Measurements from ENCODE around the gene IGSF23.
"Not testable (repeated sequence)": the region's sequence is repeated elsewhere in the genome, so short reads cannot be mapped to it uniquely, and the experiment has no call there.

IGSF23 gene

DNA sequence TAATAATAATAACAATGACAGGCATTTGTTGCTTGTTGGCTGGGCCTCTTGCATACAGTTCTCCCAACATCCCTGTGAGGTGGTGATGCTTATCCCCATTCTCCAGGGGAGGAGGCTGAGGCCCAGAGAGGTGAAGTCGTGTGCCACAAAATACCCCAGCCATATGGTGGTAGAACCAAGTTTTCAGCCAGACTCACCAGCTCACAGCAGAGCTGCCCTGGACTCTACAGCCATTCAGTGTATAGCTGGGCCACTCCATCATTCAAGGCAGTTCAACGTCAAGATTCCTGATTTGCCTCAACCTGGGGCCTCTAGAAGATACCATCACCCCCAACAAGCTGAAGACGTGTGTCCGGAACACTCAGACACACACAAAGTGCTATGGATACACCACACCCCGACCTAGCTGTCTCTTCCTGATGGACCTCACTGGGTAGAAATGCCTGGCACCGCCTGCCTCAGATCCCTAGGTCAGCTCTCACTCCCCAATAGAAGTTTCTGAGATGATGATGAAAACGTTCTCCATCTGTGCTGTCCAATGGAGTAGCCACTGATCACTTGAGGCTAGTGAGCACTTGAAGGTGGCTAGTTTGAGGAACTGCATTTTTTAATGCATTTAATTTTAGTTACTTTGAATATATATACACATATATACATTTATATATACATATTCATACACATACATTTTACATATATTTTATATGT, 53.6 kb downstream of the IGSF23 start:
- DNase-seq (ENCODE audit: low read depth) = no peak

DNA sequence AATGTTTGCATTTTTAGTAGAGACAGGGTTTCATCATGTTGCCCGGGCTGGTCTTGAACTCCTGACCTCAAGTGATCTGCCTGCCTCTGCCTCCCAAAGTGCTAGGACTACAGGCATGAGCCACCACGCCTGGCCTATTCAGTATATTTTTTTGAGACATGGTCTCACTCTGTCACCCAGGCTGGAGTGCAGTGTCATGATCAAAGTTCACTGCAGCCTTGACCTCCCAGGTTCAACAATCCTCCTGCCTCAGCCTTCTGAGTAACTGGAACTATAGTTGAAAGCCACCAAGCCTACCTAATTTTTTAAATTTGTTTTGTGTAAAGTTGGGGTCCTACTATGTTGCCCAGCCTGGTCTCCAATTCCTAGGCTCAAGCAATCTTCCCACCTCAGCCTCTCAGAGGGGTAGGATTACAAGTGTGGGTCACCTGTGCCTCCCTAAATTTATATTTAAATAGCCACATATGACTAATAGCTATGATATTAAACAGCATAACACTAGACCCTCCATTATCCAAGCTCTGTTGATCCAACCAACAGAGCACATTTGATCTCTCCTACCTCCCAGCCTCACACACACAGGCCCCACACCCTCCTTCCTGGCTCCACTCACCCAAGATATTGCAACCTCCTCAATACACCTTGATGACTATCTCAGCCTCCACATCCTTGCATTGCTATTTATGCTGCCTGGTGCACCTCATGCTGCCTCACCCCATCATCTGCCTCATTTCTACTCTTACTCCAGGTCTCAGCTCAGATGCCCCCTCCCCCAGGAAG, 55.8 kb downstream of the IGSF23 start:
- no peak for DNase-seq (ENCODE audit: low read depth)

DNA sequence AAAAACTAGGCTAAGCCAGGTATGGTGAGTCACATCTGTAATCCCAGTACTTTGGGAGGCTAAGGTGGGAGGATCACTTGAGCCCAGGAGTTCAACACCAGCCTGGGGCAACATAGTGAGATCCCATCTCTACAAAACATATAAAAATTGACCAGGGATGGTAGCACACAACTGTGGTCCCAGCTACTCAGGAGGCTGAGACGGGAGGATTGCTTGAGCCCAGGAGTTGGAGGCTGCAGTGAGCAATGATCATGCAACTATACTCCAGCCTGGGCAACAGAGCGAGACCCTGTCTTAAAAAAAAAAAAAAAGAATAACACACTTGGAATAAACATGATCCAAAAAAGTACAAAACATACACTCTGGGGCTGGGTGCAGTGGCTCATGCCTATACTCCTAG, 56.7 kb downstream of the IGSF23 start:
- not testable (repeated sequence) for DNase-seq (ENCODE audit: low read depth)

DNA sequence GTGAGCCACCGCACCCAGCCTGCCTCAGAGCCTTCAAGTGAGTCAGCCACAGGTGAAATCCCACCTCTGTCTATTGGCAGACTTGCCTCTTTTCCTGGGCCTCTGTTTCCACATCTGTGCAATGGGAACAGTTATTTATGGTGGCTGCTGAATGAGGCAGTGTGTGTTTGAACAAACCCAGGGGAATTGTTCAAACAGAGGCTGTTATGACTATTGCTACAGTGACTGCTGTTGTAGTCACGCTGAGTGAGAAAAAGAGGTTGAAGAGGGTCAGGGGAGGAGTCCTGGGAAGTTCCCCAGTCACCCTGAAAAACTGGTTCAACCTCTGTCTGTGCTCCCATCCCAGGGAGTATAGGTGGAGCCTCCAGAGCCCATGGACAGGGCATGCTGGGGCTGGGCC, 58.0 kb downstream of the IGSF23 start, which contains the start of gene CEACAM19:
Gene CEACAM19, plus strand, starts transcription at position 83 of the 400 bp plus-strand sequence. CDS start 450 bp downstream, outside the sequence.
- no peak for DNase-seq (ENCODE audit: low read depth)

DNA sequence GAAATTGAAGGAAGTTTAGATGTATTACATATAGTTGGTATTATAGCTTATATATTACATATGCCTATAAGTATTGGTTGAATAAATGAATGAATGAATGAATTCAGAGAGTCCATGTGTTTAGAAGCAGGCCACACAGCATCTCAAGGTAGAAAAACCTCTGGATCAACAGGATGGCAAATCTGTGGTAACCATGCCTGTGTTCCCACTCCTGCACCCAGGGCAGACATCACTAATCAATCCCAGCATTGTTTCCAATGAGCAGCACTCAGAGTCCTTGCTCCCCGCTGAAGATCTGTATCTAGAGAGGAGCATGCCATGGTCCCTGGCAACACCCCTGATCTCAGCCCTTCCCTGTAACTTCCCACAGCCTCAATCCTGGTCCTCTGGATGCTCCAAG, 58.9 kb downstream of the IGSF23 start:
- DNase-seq (ENCODE audit: low read depth) = no peak

DNA sequence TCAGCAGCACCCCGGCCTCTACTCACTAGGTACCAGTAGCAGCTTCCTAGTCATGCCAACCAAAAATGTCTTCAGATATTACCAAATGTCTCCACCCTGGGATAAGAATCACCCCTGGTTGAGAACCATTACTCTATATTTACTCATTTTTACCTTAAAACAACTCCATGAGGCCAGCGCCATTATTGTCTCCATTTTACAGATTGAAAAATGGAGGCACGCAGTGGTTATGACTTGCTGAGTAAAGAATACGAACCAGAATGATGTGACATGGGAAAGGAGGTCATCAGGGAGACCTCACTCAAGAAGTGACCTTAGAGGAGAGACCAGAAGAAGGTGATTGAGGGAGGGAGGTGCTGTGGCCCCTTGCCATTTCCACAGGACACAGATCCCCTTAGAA, 60.1 kb downstream of the IGSF23 start:
- no peak for DNase-seq (ENCODE audit: low read depth)

DNA sequence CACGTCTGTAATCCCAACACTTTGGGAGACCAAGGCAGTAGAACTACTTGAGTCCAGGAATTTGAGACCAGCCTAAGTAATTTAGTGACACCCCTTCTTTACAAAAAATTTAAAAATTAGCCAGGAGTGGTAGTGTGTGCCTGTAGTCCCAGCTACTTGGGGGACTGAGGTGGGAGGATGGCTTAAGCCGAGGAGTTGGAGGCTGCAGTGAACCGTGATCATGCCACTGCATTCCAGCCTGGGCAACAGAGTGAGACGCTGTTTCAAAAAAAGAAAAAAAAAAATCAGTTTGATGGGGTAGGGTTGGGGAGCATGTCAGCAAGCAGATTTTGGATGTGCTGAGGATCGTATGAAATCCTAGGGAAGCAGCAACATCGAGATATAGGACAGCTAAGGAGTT, 62.2 kb downstream of the IGSF23 start:
- DNase-seq (ENCODE audit: low read depth) = no peak

DNA sequence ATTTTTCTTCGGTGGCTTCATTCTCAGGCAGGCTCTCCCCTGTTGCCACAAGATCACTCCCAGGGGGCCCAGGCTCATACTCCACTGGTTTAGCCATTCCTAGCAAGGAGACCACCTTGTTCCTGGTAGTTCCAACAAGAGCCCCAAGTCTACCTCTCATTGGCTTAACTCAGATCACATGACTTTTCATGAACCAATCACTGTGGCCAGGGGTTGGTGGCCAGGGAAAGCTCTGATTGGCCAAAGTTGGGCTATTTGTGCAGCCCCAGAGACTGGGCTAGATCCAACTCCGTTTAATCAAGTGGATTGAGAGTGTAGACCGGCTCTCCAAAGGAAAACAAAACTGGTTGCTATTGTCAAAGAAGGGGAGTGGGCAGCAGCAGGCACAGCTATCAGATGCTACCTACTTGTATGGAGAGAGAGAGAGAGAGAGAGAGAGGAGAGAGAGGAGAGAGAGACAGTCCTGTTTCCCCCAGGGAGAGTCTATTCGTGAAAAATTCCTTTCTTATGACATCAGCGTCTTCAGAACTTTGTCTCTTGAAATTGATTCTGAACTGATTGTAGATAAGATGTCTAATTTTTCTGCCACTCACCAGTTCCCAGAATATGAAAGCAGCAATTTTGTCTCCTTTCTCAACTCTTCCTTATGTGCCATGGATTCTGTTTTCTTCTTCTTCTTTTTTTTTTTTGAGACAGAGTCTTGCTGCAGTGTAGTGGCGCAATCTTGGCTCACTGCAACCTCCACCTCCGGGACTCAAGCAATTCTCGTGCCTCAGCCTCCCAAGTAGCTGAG, 63.9 kb downstream of the IGSF23 start:
- DNase-seq (ENCODE audit: low read depth) = peak; percentile 78

DNA sequence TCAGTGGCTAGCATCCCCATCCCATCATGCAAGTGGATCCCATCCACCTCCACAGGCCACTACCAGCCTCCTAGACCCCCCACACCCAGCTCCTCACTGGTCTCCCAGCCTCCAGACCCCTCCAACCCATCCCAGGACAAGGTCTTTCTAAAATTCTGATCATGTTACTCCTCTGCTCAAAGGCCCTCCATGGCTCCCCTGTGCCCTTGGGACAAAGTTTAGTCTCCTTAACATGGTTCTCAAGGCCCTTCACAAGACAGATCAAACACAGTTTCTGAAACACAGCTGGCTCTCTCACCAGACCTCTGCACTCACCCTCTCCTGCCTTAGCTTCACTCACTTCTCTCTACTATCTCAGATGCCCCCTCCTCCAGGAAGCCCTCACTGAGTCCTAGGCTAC, 67.2 kb downstream of the IGSF23 start:
- DNase-seq (ENCODE audit: low read depth) = no peak

DNA sequence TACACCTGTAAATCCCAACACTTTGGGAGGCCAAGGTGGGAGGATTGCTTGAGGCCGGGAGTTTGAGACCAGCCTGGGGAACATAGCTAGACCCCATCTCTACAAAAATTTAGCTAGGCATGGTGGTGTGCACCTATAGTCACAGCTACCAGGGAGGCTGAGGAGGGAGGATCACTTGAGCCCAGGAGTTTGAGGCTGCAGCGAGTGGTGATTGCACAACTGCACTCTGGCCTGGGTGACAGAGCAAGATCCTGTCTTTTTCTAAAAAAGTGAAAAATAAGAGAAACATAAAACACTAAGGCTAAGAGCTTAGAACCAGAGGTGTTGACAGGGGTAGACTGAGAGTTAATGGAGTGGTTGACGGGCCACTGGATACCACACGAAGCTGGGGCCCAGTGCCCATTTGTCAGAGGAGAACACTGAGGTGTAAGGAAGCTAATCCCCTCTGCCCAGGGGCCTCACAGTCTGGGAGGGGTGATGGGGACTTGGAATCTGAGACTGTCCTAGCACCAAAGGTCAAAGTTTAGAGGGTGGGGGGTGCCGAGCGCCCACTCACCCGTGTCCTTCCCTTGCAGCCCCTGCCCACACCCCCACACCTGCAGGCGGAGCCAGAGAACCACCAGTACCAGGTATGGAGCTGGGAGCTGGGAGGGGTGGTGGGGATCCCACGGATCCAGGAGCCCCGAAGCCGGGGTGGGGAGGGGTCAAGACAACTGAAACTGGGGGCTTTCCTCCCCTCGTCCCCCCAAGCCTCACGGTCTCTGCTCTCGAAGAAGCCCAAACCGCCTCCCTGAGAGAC, 68.8 kb downstream of the IGSF23 start:
- DNase-seq (ENCODE audit: low read depth) = no peak

DNA sequence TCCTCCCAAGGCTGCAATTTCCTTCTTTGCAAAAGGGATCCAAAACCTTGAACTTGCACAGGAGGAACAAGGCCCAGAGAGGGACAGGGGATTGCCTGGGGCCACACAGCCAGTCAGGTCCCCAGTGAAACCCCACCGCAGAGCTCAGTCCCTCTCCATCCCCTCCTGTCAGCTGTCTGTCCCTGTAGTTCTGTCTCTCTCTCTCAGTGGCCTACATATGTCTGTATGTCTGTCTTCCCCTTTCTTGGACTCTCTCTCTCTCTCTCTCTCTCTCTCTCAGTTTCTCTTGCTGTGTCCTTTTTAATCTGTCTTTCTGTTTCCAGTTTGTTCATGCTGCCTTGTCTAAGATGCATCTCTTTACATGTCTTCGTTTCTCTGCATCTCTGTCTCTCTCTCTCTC, 69.4 kb downstream of the IGSF23 start:
- no peak for DNase-seq (ENCODE audit: low read depth)

DNA sequence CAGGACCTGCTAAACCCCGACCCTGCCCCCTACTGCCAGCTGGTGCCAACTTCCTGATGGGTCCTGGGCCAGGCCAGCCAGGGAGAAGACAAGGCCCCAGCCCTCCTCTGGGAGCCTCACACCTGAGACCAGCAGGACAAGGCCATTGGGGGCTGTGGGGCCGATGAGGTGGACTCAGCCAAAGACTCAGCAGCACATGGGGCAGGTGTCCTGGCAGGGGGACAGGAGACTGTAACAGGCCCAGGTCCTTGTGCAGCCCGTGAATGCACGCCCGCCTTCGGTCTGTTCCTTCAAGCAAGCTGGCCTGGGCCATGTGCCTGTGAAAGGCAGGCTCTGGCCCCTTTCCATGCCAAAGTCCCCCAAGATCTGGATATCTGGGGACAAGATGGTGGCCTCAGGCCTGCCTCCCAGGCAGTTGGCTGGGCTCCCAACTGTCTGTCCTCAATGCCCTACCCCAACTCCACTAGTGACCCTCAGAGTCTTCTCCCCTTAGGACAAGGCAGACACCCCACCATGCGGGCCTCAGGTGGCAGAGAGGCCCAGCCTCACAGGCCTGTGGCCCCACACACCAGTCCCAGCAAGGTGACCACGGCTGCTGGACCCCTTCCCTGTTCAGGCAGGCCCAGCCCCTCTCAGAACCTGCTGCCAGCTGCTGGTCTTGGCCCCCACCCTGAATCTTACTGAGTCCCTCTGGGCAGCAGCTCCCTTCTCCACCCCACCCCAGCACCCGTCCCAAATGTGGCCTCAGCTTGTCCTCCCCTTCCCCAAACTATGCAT, 70.3 kb downstream of the IGSF23 start:
- DNase-seq (ENCODE audit: low read depth) = no peak

DNA sequence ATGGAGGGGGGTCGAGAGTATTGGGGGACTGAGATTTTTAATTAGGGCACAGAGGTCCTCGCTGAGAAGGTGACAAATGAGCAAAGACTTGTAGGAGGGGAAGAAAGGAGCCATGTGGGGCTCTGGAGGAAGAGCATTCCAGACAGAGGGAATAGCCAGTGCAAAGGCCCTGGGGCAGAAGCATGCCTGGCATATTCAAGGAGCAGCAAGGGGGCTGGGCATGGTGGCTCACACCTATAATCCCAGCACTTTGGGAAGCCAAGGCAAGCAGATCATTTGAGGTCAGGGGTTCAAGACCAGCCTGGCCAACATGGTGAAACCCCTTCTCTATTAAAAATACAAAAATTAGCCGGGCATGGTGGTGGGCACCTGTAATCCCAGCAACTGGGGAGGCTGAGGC, 71.0 kb downstream of the IGSF23 start:
- not testable (repeated sequence) for DNase-seq (ENCODE audit: low read depth)

DNA sequence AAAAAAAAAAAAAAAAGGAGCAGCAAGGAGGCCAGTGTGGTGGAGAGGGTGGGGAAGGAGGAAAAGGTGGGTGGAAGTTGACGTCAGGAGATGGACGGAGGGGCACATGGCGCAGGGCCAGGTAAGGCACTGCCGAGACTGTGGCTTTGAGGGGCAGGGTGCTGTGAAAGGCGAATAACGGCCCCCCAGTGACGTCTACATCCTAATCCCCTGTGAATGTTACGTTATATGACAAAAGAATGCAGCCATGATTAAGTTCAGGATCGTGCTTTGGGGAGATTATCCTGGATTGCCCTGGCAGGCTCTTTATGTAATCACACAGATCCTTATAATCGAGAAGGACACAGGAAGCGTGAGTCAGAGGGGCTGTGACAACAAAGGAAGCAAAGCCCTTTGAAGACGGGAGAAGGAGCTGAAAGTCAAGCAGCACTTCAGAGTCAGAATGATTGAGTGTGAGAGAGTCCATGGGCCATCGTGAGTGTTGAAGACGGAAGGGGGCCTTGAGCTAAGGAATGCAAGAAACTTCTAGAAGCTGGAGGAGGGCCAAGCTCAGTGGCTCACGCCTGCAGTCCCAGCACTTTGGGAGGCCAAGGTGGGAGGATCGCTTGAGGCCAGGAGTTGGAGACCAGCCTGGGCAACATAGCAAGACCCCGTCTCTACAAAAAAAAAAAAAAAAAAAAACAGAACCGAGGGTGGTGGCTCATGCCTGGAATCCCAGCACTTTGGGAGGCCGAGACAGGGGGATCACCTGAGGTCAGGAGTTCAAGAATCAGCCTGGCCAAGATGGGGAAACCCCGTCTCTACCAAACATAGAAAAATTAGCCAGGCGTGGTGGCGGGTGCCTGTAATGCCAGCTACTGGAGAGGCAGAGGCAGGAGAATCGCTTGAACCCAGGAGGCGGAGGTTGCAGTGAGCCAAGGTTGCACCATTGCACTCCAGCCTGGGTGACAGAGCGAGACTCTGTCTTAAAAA, 71.8 kb downstream of the IGSF23 start:
- peak; percentile 96 for DNase-seq (ENCODE audit: low read depth)

DNA sequence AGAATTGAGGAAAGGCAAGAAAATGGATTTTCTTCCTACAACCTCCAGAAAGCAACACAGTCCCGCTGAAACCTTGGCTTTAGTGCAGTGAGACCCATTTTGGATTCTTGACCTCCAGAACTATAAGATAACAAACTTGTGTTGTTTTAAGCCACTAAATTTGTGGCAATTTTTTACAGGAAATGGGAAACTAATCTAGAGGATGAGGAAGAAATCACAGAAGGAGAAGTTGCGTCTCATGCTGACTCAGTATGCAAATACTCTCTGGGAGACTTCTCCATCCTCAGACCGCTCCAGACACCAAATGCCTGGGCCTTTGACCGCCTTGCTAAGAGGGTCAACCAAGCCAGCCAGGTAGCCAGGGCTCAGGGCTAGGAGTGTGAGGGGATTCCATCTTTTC, 72.5 kb downstream of the IGSF23 start:
- DNase-seq (ENCODE audit: low read depth) = peak; percentile 66

Measured in amniotic epithelial cell (primary cell).